GM12865 (cell line): Measurements from ENCODE around the gene SOX8.

Experiments used
- DNase-seq: peaks from one replicate; pipeline ENCODE4 v3.0.0; 2010; ENCODE audit warnings: low read depth
- H3K4me3 ChIP-seq: 2 replicates; pipeline ENCODE4 v1.5.1; 2011; ENCODE audit warnings: mild to moderate bottlenecking, low read depth, low read length, control low read depth
- CTCF ChIP-seq: IDR thresholded peaks from 2 replicates; pipeline ENCODE4 v1.5.1; 2011; ENCODE audit warnings: low read length, control low read depth, low read depth, inconsistent platforms; ENCODE audit not compliant: insufficient read depth; ENCODE audit errors: missing control alignments

Gene SOX8

GRCh38 chr16:938136-938535 is 43.4 kb upstream of the SOX8 start:
- no peak for DNase-seq
- TF ChIP-seq CTCF, result no peak
- H3K4me3 ChIP-seq, result no peak overlapping the region

GRCh38 chr16:938752-939151 is 42.8 kb upstream of the SOX8 start:
- TF ChIP-seq CTCF, result no peak
- H3K4me3 ChIP-seq, result no peak overlapping the region
- no peak for DNase-seq

- H3K4me3 ChIP-seq, result no peak overlapping the region
- no peak for DNase-seq
- TF ChIP-seq CTCF, result no peak
These were observed 42.3 kb upstream of the SOX8 start for GRCh38 chr16:939311-939710.

- TF ChIP-seq CTCF, result no peak
- no peak for DNase-seq
- H3K4me3 ChIP-seq, result no peak overlapping the region
These were observed 41.6 kb upstream of the SOX8 start for GRCh38 chr16:939941-940340.

- no peak for DNase-seq
- no peak overlapping the region for H3K4me3 ChIP-seq
- TF ChIP-seq CTCF, result no peak
These were observed 39.0 kb upstream of the SOX8 start for GRCh38 chr16:942436-943060.

- H3K4me3 ChIP-seq, result no peak overlapping the region
- no peak for TF ChIP-seq CTCF
These were observed 37.6 kb upstream of the SOX8 start for GRCh38 chr16:943971-944370.

More at GRCh38 chr16:943971-944370, 37.6 kb upstream of the SOX8 start:
- no peak for DNase-seq
